OCI-LY7 (cell line): ENCODE results near the gene TRIM72. TPM values are rescaled to one million over a fixed set of nuclear protein-coding genes. Genes with fewer than 3 reads are reported as not detected.
"Not testable (repeated sequence)": the region's sequence is repeated elsewhere in the genome, so short reads cannot be mapped to it uniquely, and the experiment has no call there.

Experiments used
- BruUV-seq: library from RNA; stranded (reverse); fragments of 400-500 nt; replicated peaks from 2 replicates; lab custom pipeline; 2021; lab: Mats Ljungman, UMichigan
- CTCF ChIA-PET: fragments of 300-600 bp; sonication (Branson Sonifier 250); formaldehyde crosslinking; loops from one replicate; lab custom pipeline; 2022; ENCODE audit warnings: antibody characterized with exemption; ENCODE audit not compliant: unreplicated experiment; lab: Charles Lee
- POLR2A ChIA-PET: fragments of 300-600 bp; sonication (Branson Sonifier 250); formaldehyde crosslinking; loops from one replicate; lab custom pipeline; 2022; ENCODE audit warnings: antibody characterized with exemption; lab: Charles Lee
- DNase-seq: peaks from one replicate; pipeline ENCODE4 v3.0.0-alpha.2; 2015; ENCODE audit warnings: low spot score
- H2AFZ ChIP-seq: fragments of 200-600 bp; sonication (generic), shearing (Covaris generic); 2 replicates; pipeline ENCODE4 v1.6.1; 2014; ENCODE audit warnings: mild to moderate bottlenecking, antibody characterized with exemption, low read length, moderate library complexity
- H3K27ac ChIP-seq: fragments of 200-600 bp; sonication (generic); 2 replicates; pipeline ENCODE4 v1.5.1; 2014; ENCODE audit warnings: mixed run types, low read depth, mild to moderate bottlenecking, moderate library complexity, low read length, inconsistent platforms; ENCODE audit not compliant: poor library complexity, severe bottlenecking
- H3K36me3 ChIP-seq: fragments of 200-600 bp; sonication (generic); 2 replicates; pipeline ENCODE4 v1.6.1; 2014; ENCODE audit warnings: mild to moderate bottlenecking, antibody characterized with exemption, low read length, moderate library complexity, mixed read lengths; ENCODE audit not compliant: insufficient read depth
- H3K4me1 ChIP-seq: fragments of 200-600 bp; sonication (generic); 2 replicates; pipeline ENCODE4 v1.5.1; 2014; ENCODE audit warnings: mild to moderate bottlenecking, low read length; ENCODE audit not compliant: insufficient read depth, poor library complexity, severe bottlenecking
- H3K4me2 ChIP-seq: fragments of 200-600 bp; sonication (generic); 2 replicates; pipeline ENCODE4 v1.6.1; 2014; ENCODE audit warnings: mild to moderate bottlenecking, low read length
- H3K4me3 ChIP-seq: fragments of 200-600 bp; sonication (generic); 2 replicates; pipeline ENCODE4 v1.5.1; 2014; ENCODE audit warnings: mild to moderate bottlenecking, low read depth, low read length; ENCODE audit not compliant: poor library complexity, severe bottlenecking
- H3K79me2 ChIP-seq: fragments of 200-600 bp; sonication (generic); 2 replicates; pipeline ENCODE4 v1.6.1; 2016; ENCODE audit warnings: low read depth, mild to moderate bottlenecking, low read length, moderate library complexity, mixed read lengths; ENCODE audit not compliant: insufficient read depth
- H3K9me2 ChIP-seq: fragments of 200-600 bp; sonication (generic); 2 replicates; pipeline ENCODE4 v1.6.1; 2016; ENCODE audit warnings: mild to moderate bottlenecking, low read length, mixed read lengths; ENCODE audit not compliant: insufficient read depth
- H3K9me3 ChIP-seq: fragments of 200-600 bp; sonication (generic); 2 replicates; pipeline ENCODE4 v1.6.1; 2014; ENCODE audit warnings: mild to moderate bottlenecking, mixed run types, low read length, mixed read lengths
- H4K20me1 ChIP-seq: fragments of 200-600 bp; sonication (generic); 2 replicates; pipeline ENCODE4 v1.6.1; 2014; ENCODE audit warnings: mild to moderate bottlenecking, antibody characterized with exemption, low read length, moderate library complexity, mixed read lengths; ENCODE audit not compliant: insufficient read depth
- CTCF ChIP-seq: fragments of 200-600 bp; sonication (generic); conservative IDR thresholded peaks from 2 replicates; pipeline ENCODE4 v1.5.1; 2014; ENCODE audit warnings: mild to moderate bottlenecking, antibody characterized with exemption, low read length, moderate library complexity, mixed read lengths
- EZH2phosphoT487 ChIP-seq: fragments of 200-600 bp; sonication (generic); IDR thresholded peaks from 2 replicates; pipeline ENCODE4 v1.6.1; 2018; ENCODE audit warnings: low read depth, borderline replicate concordance, mild to moderate bottlenecking, mixed run types, antibody characterized with exemption, low read length, moderate library complexity, mixed read lengths
- intact Hi-C: fragments of 100-400 bp; cut with micrococcal nuclease; formaldehyde crosslinking; loops from one replicate; pipeline ENCODE4 v1.10.0; 2022; ENCODE audit not compliant: unreplicated experiment
- total RNA-seq, 2 experiments: library from RNA; depleted of rRNA in 1 of 2; stranded (reverse); fragments of >200 nt in 1 of 2; shearing (Covaris generic) in 1 of 2; gene quantifications; 2 replicates each; pipeline ENCODE4 v1.2.3, GENCODE V29; 2014 to 2022

TRIM72 gene
- total RNA-seq, 2 experiments from 2014 or later, result 0.13 to 1.1 TPM

GRCh38 chr16:31199430-31200041 is 14.4 kb upstream of the TRIM72 start:
- Histone ChIP-seq H3K4me2 (no peak overlapping the region), H3K36me3 (peaks cover 32% of the 10 kb centered on the region), H3K4me3 (no peak overlapping the region), H4K20me1 (no peaks in the 10 kb centered on the region), H2AFZ (no peak overlapping the region), H3K4me1 (peaks cover 46% of the 10 kb centered on the region), H3K9me3 (no peaks in the 10 kb centered on the region), H3K79me2 (no peaks in the 10 kb centered on the region), H3K9me2 (no peaks in the 10 kb centered on the region), H3K27ac (no peak overlapping the region)
- intact Hi-C loops, result no loop called here
- no peak for TF ChIP-seq EZH2phosphoT487
- no peak for TF ChIP-seq CTCF
- no peak for DNase-seq
- POLR2A ChIA-PET, result interaction anchor here (1.0 kb wide), 1 partner anchor 16 kb away, joined by 4 read pairs; no protein-coding TSS in a partner anchor
- CTCF ChIA-PET, result no interaction called here
- BruUV-seq, result no TSS peak

GRCh38 chr16:31200111-31200510 is 13.8 kb upstream of the TRIM72 start:
- H3K4me2 ChIP-seq, H2AFZ ChIP-seq, H3K27ac ChIP-seq, H3K4me3 ChIP-seq, H4K20me1 ChIP-seq, BruUV-seq, intact Hi-C loops, DNase-seq, CTCF ChIA-PET, H3K79me2 ChIP-seq, H3K9me2 ChIP-seq, H3K9me3 ChIP-seq: not testable (repeated sequence)
- Histone ChIP-seq H3K36me3 (peaks cover 26% of the 10 kb centered on the region), H3K4me1 (peaks cover 46% of the 10 kb centered on the region)
- POLR2A ChIA-PET, result interaction anchor here (0.6 to 0.7 kb wide), 2 partner anchors 27 to 250 kb away, joined by 4 to 8 read pairs; no protein-coding TSS in a partner anchor

GRCh38 chr16:31200821-31201568 is 12.9 kb upstream of the TRIM72 start:
- peak overlapping the region; percentile 77 for H3K4me2 ChIP-seq
- H2AFZ ChIP-seq, result no peak overlapping the region
- BruUV-seq, result no TSS peak
- H3K9me2 ChIP-seq, result no peaks in the 10 kb centered on the region
- H3K4me1 ChIP-seq, result peaks cover 46% of the 10 kb centered on the region
- H3K36me3 ChIP-seq, result peaks cover 17% of the 10 kb centered on the region
- H4K20me1 ChIP-seq, result no peaks in the 10 kb centered on the region
- peak; percentile 49 for DNase-seq
- intact Hi-C loops, result no loop called here
- H3K79me2 ChIP-seq, result no peaks in the 10 kb centered on the region
- ChIA-PET POLR2A (interaction anchor here (0.6 to 2.3 kb wide), 8 partner anchors 12 to 259 kb away, joined by 3 to 10 read pairs (median 4); partner anchors contain the start of genes FUS and TRIM72), CTCF (interaction anchor here (0.6 kb wide), 1 partner anchor 75 kb away, joined by 3 read pairs; no protein-coding TSS in a partner anchor)
- H3K4me3 ChIP-seq, result peak overlapping the region; percentile 69
- H3K9me3 ChIP-seq, result no peaks in the 10 kb centered on the region
- TF ChIP-seq EZH2phosphoT487, result no peak
- peak; percentile 51 for TF ChIP-seq CTCF
- no peak overlapping the region for H3K27ac ChIP-seq
